ENCODE data around the gene PTGS1. TPM values are rescaled to one million over a fixed set of nuclear protein-coding genes. Genes with fewer than 3 reads are reported as not detected.
"Not testable (repeated sequence)": the region's sequence is repeated elsewhere in the genome, so short reads cannot be mapped to it uniquely, and the experiment has no call there.

The PTGS1 gene
- total RNA-seq, 1 donor from 2014 or later, result 8.2 TPM

DNA sequence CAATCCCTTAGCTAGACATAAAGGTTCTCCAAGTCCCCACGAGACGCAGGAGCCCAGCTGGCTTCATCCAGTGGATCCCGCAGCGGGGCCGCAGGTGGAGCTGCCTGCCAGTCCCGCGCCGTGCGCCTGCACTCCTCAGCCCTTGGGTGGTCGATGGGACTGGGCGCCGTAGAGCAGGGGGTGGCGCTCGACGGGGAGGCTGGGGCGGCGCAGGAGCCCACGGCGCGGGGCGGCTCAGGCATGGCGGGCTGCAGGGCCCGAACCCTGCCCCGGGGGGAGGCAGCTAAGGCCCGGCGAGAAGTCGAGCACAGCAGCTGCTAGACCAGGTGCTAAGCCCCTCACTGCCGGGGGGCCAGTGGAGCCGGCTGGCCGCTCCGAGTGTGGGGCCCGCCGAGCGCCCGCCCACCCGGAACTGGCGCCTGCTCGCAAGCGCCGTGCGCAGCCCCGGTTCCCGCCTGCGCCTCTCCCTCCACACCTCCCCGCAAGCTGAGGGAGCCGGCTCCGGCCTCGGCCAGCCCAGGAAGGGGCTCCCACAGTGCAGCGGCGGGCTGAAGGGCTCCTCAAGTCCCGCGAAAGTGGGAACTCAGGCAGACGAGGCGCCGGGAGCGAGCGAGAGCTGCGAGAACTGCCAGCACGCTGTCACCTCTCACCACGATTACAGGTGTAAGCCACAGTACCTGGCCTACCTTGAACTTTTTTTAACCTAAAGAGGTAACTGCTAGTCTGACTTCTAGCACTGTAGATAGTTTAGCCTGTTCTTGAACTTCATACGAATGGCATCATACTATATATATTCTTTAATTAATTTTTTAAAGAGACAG is 35.5 kb downstream of the PTGS1 start:
- Mint-ChIP-seq H3K27ac (no peak overlapping the region), H3K4me1 (no peaks in the 10 kb centered on the region), H3K4me3 (peak overlapping the region; percentile 63), H3K9me3 (peaks cover 5% of the 10 kb centered on the region), H3K27me3 (ENCODE audit: low read depth) (peaks cover 35% of the 10 kb centered on the region), H3K36me3 (no peaks in the 10 kb centered on the region)
- no peak for DNase-seq (ENCODE audit: low spot score in 2 of 2, unreplicated experiment in 2 of 2)
- TF ChIP-seq CTCF (IDR thresholded peaks at IDR 0.05; ENCODE audit: unreplicated experiment), result no peak

- H3K9me3 Mint-ChIP-seq, result peaks cover 37% of the 10 kb centered on the region
- H3K27me3 Mint-ChIP-seq (ENCODE audit: low read depth); DNase-seq (ENCODE audit: low spot score in 2 of 2, unreplicated experiment in 2 of 2); H3K4me1 Mint-ChIP-seq; H3K27ac Mint-ChIP-seq; H3K4me3 Mint-ChIP-seq; H3K36me3 Mint-ChIP-seq: not testable (repeated sequence)
These were observed 43.3 kb downstream of the PTGS1 start for GRCh38 chr9:122414108-122414507.

DNA sequence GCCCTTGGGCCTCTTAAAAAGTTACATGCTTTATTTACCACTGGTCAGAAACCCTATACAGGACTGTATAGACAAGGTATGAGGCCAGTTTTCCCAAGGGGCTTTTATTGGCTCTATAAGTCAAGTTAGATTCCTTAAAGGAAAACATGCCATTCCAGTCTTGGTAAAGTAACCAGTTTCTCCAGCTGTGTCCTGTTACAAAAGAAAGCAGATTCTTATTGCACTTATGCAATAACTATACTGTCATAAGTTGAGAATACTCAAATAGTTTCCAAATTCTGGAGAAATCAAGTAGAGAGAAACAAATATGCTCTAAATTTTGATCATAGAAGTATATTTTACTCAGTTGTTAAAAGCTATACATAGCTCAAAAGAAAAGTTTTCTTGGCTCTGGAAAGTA is 47.2 kb downstream of the PTGS1 start:
- Mint-ChIP-seq H3K4me1 (no peaks in the 10 kb centered on the region), H3K27ac (no peak overlapping the region), H3K4me3 (no peak overlapping the region), H3K36me3 (peaks cover 4% of the 10 kb centered on the region), H3K9me3 (peaks cover 66% of the 10 kb centered on the region), H3K27me3 (ENCODE audit: low read depth) (no peaks in the 10 kb centered on the region)
- no peak for TF ChIP-seq CTCF (IDR thresholded peaks at IDR 0.05; ENCODE audit: unreplicated experiment)
- DNase-seq (ENCODE audit: low spot score in 2 of 2, unreplicated experiment in 2 of 2), result no peak

DNA sequence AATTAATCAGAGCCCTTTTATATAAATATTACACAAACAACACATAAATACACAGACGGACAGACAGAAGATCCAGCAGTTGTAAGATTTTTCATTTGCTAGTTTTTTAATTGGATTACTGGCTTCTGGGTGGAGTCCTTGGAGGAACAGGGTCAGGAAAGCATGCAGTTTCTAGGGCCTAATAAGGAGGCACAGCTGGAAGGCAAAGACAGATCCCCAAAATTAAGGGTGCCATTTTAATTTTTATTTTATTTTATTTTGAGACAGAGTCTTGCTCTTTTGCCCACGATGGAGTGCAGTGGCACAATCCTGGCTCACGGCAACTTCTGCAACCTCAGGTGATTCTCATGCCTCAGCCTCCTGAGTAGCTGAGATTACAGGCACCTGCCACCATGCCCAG is 49.5 kb downstream of the PTGS1 start:
- no peak for TF ChIP-seq CTCF (IDR thresholded peaks at IDR 0.05; ENCODE audit: unreplicated experiment)
- DNase-seq (ENCODE audit: low spot score in 2 of 2, unreplicated experiment in 2 of 2), result no peak
- Mint-ChIP-seq H3K27ac (no peak overlapping the region), H3K36me3 (peaks cover 4% of the 10 kb centered on the region), H3K4me1 (no peaks in the 10 kb centered on the region), H3K4me3 (no peak overlapping the region), H3K9me3 (peaks cover 73% of the 10 kb centered on the region), H3K27me3 (ENCODE audit: low read depth) (no peaks in the 10 kb centered on the region)

- Mint-ChIP-seq H3K36me3 (peaks cover 2% of the 10 kb centered on the region), H3K9me3 (peaks cover 75% of the 10 kb centered on the region), H3K27ac (no peak overlapping the region), H3K4me3 (no peak overlapping the region), H3K27me3 (ENCODE audit: low read depth) (no peaks in the 10 kb centered on the region), H3K4me1 (no peaks in the 10 kb centered on the region)
- no peak for TF ChIP-seq CTCF (IDR thresholded peaks at IDR 0.05; ENCODE audit: unreplicated experiment)
- no peak for DNase-seq (ENCODE audit: low spot score in 2 of 2, unreplicated experiment in 2 of 2)
These were observed 54.3 kb downstream of the PTGS1 start for GRCh38 chr9:122425087-122425486.

DNA sequence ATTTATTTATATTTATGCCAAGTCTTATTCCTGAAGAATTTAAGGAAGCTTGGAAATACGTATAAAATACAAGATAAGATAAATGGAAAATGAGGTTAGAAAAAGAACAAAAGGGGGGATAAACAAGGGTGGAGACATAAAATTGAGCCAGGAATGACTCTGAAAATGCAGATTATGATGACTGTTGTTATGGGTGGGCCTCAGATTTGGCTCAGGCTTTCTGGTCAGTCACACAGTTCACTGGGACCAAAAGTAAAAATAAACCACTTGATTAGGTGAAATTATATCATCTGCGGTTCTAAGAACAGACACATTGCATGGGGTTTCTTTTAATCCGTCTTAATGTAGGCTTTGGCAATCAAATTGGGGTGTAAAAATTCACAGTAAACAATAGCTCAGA is 55.9 kb downstream of the PTGS1 start:
- no peak overlapping the region for H3K27ac Mint-ChIP-seq
- no peaks in the 10 kb centered on the region for H3K36me3 Mint-ChIP-seq
- peaks cover 77% of the 10 kb centered on the region for H3K9me3 Mint-ChIP-seq
- DNase-seq (ENCODE audit: low spot score in 2 of 2, unreplicated experiment in 2 of 2), result no peak
- no peaks in the 10 kb centered on the region for H3K4me1 Mint-ChIP-seq
- no peaks in the 10 kb centered on the region for H3K27me3 Mint-ChIP-seq (ENCODE audit: low read depth)
- no peak for TF ChIP-seq CTCF (IDR thresholded peaks at IDR 0.05; ENCODE audit: unreplicated experiment)
- no peak overlapping the region for H3K4me3 Mint-ChIP-seq
